ENCODE measurements around the gene HPD.

Gene HPD

DNA sequence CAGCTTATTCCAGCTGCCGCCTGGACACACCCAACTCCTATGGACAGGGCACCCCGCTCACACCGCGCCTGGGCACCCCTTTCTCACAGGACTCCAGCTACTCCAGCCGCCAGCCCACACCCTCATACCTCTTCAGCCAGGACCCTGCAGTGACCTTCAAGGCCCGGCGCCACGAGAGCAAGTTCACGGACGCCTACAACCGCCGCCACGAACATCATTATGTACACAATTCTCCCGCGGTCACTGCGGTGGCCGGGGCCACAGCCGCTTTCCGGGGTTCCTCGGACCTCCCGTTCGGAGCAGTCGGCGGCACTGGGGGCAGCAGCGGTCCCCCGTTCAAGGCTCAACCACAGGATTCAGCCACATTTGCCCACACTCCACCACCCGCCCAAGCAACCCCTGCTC is 48.9 kb downstream of the HPD start:
- no peak for DNase-seq

- no peak for DNase-seq
Observed at GRCh38 chr12:121808623-121809022, 50.0 kb downstream of the HPD start.

GRCh38 chr12:121807642-121808347 is 50.9 kb downstream of the HPD start:
- DNase-seq, result no peak

DNA sequence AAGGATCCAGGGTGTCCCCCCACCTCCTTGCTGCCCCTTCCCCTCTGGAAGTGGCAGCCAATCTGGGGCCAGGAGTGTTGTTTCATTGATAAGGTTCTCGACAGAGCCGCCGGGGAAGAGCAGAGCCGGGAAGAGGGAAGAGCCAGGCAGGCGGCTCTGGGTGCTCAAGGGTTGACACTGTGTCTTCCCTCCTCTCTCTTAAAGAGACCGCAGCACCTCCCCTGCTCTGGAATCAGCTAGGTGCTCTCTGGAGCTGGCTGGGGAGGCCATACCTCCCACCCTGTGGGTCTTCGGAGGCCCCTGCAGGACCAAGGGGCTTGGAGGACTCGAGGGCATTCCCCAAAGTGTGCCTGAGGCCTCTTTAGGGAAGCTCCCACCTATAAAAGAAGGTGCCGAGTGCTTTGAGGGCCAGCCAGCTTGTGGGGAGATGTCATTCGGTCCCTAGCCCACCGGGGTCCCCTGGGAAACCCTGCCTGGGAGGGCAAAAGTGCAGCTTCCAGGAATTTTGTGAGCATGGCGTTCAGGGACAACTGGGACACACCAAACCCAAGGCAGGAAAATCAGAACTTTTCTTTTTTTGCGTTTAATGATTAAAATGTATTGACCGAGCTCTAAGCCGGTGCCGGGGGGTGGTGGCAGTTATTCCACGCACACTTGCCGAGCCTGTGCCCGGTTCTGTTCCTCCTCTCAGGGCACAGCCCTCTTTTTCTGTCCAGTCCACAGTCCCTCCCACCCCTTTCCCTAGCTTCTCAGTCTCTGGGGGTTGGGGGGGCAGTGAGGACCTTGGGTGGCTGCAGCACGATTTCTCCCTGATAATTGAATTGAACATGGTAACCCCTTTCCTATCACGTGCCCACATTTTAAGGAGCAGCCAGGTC is 51.9 kb downstream of the HPD start:
- no peak for DNase-seq

GRCh38 chr12:121806009-121806545 is 52.6 kb downstream of the HPD start:
- no peak for DNase-seq

DNA sequence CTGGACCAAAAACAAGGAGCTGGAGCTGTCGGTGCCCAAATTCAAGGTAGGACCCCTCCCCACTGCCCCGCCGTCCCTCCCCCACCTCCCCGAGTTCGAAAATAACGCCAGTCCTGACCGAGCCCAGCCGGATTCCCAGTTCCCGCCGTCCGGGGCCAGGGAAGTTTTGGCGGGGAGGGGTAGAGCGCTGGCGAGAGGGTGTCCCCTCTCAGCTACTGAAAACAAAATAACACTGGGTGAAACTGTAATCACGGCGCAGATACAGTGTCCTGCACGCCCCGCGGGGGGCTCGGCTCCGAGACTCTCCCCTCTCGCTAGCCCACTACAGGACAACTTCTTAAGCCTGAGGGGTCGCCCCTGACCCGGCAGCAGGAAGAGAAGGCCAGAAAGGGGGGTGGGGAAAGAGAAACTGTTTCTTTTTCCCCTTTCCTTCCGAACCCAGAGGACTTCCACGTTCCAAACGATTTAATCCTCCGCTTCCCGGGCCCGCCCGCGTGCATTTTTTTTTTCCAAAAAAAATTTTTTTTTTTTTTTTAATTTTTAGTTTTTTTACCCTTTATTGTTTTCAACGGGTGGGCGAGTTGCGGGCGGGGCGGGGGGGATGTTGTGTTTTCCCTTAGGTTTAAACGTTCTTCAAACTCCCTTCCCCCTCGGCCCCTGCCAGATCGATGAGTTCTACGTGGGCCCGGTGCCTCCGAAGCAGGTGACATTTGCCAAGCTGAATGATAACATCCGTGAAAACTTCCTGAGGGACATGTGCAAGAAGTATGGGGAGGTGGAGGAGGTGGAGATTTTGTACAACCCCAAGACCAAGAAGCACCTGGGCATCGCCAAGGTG is 53.3 kb downstream of the HPD start:
- DNase-seq, result no peak

GRCh38 chr12:121804417-121805111 is 54.1 kb downstream of the HPD start:
- DNase-seq, result peak in 1 of 2 donors; percentile 20

DNA sequence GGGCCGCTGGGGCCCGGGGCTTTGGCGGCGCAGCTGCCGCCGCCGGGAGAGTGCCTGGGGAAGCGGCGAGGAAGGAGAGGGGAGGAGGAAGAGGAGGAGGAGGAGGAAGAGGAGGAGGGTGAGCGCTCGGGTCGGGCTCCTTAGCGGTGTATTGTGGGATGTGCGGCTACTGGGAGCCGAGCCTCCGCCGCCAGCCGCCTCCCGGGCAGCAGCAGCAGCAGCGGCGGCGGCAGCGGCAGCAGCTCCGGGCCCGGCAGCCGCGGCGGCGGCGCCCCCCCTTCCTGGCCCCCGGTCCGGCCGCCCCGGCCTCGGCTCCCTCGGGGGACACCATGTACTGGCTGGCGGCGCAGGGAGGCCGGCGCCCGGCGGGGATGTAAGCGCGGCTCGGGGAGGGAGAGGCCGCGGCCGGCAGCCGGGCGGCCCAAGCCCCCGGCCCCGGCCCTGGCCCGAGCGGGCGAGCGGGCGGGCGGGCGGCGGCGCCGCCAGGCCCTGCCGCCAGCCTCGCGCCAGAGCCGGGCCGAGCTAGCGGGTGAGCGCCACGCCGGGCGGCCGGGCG is 54.7 kb downstream of the HPD start, which contains the start of gene SETD1B:
Gene SETD1B, plus strand, starts transcription at position 149 of the 556 bp plus-strand sequence. CDS start 729 bp downstream, outside the sequence.
- peak; percentile 44 to 63 for DNase-seq

- peak; percentile 94 to 96 for DNase-seq
Observed at GRCh38 chr12:121802843-121803698, 55.6 kb downstream of the HPD start.

- peak in 1 of 2 donors; percentile 83 for DNase-seq
Observed at GRCh38 chr12:121802485-121802842, 56.2 kb downstream of the HPD start.

- peak; percentile 39 to 60 for DNase-seq
Observed at GRCh38 chr12:121801595-121802484, 56.8 kb downstream of the HPD start.

GRCh38 chr12:121800694-121801594 is 57.7 kb downstream of the HPD start:
- DNase-seq, result peak; percentile 56 to 74

DNA sequence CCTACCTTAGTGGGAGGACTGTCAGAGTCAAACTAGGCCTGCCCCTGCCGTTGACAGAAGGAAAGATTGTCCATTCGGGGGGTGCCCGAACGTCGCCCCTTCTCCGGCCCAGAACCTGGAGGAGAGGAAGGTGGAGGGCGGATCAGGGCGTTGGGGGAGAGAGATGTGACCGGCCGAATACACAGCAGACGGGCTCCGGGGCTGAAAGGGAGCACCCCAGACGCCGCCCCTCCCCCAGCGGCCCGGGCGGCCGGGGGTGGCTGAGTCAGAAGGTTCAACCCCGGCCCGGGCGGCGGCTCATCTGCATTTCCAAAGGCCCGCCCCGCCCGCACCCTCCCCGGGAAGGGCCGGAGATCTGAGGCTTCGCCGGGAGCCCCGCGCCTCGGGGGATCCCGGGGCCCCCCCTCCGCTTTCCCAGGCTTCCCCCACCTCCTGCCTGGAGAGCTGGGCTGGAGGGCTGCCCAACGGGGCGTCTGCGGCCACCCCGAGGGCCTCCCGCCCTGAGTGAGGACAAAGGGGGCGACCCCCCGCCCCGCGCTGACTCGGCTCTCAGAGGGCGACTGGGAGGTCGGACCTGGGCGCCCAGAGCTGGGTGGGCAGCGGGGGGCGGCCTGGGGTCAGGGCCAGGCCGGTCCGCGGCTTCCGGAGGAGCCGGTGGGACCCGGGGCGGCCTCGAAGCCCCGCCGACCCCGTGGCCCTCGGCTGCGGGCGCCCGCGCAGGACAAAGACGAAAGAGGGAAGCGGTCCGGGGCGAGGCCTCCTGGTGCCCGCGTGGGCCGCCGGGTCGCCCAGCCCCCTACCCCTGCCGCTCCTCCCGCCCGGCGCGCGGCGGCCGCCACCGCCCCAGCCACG is 58.6 kb downstream of the HPD start:
- peak in 1 of 2 donors; percentile 66 for DNase-seq

- DNase-seq, result peak; percentile 53 to 65
Observed at GRCh38 chr12:121799156-121799841, 59.4 kb downstream of the HPD start.

GRCh38 chr12:121798787-121799155 is 59.9 kb downstream of the HPD start:
- DNase-seq, result no peak

DNA sequence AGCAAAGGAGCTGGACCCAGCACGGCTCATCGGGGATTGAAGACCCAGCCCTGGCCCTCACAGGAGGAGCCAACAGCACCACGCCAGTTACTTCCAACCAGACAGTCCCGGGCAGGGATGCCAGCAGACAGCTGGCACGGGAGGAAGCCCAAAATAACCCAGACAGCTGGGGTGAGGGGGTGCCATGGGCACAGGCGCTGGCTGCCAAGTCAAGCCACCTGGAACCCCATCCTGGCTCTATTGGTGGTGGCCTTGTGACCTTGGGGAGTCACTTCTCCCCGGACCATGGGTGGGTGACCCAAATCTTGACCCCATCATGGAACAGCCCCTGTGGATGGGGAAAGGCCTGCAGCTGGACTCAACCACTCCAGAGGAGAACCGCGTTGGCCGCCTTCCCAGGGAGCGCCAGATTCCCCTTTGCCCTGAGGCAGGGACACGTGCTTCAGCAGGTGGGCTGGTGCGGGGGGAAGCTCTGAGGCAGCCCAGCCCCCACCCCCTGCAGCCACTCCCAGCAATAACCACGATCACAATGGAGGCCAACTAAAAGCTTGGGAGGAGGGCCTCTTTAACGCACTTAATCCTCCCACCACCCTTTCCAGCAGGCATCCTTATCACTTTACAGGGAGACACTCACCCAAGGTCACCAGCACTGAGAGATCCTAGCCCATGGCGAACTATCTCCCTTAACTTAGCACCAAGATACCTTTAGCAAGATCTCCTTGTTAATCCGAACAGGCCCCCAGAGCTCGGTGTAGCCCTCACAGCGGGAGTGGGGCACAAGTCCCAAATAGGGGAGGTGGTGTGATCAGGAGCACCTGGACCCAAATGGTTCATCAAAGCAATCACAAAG is 60.5 kb downstream of the HPD start:
- peak in 1 of 2 donors; percentile 65 for DNase-seq

Measured in hippocampal formation (tissue), 2 donors.